GM11168 (cell line): ENCODE measurements around the gene FBXO40.

Experiments used
- in situ Hi-C: fragments of 300-500 bp; cut with MboI; formaldehyde crosslinking; loops from one replicate; pipeline ENCODE4 v1.12.0; 2022; ENCODE audit warnings: low sequenced_read_pairs; ENCODE audit not compliant: unreplicated experiment

The FBXO40 gene

DNA sequence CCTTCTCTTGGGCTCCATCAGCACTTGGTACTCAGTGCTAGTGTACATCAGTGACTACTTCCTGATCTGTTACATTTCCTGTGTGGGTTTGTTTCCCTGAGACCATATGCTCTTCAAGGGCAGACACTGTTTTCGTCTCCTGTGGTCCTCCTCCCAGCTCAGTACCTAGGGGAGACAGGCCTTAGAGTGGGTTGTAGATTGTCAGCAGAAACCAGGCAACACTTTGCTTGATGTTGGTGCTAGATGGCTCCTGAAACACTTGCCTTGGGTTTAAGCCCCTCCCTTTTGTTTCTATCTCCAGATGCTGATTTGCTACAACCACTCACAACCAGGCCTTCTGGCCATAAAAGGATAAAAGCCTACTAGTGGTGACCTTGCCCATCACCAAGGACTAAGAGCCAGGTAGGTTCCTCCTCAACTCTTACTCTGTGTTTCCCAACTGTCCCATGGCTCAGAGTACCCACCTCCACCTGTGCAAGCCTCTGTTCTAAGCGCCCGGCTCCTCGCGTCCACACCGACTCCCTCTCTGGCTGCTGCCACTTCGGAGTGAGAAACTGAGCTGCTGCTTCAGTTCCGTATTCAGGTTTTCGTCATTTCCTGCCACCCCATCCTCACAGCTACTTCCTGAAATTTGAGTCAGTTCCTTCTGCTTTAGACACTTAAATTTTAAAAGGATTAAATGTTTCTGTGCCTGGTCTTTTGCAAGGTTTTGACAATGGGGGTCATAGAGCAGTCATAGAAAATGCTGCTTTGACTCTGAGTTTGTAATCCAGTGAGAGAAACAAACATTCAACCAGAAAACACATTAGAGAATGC, 67.4 kb downstream of the FBXO40 start, which contains the start of gene HCLS1:
Gene HCLS1, minus strand, starts transcription at position 548 of the 816 bp plus-strand sequence. CDS start 2,556 bp downstream, outside the sequence.
- in situ Hi-C loops: no loop called here

GRCh38 chr3:121661376-121661775, 68.2 kb downstream of the FBXO40 start:
- in situ Hi-C loops: no loop called here

DNA sequence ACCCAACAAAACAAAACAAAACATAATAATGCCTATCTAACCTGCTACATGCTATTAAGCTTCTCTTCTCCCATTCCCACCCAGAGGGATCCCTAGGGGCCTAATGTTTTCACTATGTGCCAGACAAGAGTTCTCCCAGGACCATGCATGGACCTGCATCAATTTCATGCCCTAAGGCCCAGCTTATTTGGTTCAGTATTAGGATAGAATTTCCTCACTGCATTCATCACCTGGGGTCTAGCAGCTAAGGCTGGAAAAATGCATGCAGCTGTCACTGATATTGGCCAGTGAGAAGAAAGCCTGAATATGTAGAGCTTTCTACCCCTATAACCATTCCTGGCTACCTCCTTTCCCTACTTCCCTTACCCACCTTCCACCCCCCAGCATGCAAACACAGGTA, 69.6 kb downstream of the FBXO40 start:
- in situ Hi-C loops: no loop called here

DNA sequence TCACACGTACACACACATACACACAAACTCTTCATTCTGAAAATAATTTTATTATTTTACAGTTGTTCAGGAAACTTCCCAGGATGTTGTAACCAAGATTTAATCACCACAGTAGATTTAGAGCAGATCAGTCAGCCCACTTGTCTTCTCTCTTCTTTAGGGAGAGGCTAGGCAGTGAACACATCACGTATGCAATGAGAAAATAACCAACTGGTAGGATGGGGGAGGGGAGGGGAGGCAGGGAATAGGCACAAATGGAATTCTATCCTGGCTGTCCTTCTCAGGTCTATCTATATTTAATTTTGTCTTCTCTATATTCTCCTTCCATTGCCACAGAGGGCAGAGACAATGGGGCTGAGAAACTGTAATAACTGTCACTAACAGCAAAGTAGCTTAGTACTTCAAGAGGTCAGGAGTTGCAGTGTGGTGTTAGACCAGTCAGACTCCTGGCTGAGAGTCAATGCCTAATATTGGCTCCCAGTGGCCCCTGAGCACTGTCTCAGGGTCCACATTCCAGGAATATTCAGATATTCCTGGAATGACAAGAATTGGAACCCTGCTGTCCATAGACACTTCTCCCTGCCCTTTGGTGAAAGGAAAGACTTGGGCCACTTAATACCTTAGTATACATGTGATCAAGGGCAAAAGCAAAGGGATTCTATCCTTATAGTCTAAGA, 70.1 kb downstream of the FBXO40 start:
- in situ Hi-C loops: no loop called here

DNA sequence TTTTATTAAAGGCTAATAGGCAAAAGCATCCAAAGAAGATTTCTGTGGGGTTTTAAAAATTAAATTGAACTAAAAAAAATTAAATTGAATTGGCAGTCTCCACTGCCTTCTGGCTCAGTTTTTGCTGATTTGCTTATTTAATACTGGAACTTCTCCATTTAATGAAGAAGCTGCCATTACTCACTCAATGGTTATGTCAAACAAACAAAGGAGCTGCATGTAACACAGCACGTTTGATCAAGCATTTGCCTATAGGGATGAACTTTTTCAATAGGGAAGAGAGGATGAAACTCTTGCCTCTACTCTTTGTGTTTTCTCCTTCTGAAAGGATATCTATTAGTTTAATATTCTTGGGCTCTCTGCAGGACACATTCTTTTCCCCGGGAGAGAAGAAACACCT, 72.3 kb downstream of the FBXO40 start:
- in situ Hi-C loops: no loop called here

- in situ Hi-C loops: no loop called here
Measured at GRCh38 chr3:121667333-121667732, 74.2 kb downstream of the FBXO40 start.

- in situ Hi-C loops: no loop called here
Measured at GRCh38 chr3:121670676-121671075, 77.5 kb downstream of the FBXO40 start.

DNA sequence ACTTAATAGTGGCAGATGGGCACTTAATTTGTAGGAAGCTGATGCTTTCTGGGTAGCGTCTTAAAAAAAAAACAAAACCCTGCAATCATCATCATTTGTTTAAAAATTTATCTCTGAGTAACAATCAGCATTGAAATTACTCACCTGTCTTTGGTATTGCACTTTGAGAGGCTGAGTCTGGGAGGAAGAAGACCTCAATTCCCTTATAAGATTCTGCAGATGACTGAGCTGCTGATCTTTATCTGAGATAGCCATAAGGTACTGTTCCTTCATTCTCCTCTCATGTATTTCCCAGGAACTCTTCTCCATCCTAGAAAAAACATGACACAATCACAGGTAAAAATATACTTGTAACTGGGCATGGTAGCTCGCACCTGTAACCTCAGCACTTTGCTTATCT, 84.0 kb downstream of the FBXO40 start:
- in situ Hi-C loops: no loop called here
